ENCODE measurements around the gene RWDD3. TPM values are rescaled to one million over a fixed set of nuclear protein-coding genes. Genes with fewer than 3 reads are reported as not detected.

RWDD3 gene
- total and polyA plus RNA-seq, 2 of the 4 experiments (the other 2 are of a cell fraction), result 10.4 to 13.6 TPM

Other genes with a start within 250 kb of the RWDD3 start
- 1.4 and 2.0 TPM in 2 replicates for gene ALG14, start 161.3 kb upstream of the RWDD3 start, total RNA-seq (2012; rRNA removed)
- gene ALG14, start 161.3 kb upstream of the RWDD3 start, polyA plus RNA-seq (2012; rRNA removed), result 1.6 and 1.7 TPM in 2 replicates
- gene TLCD4, start 116.9 kb upstream of the RWDD3 start, total RNA-seq (2012; rRNA removed), result 0.36 and 0.83 TPM in 2 replicates
- 0.16 and 0.22 TPM in 2 replicates for gene TLCD4, start 116.9 kb upstream of the RWDD3 start, polyA plus RNA-seq (2012; rRNA removed)